SHP77 treated with DMSO at 0.1 percent for 48 hours (cell line): ENCODE results near the gene ZKSCAN8.

Source experiments
- DNase-seq: peaks from one replicate; lab custom pipeline; 2025; lab: John Stamatoyannopoulos, UW

ZKSCAN8 gene

GRCh38 chr6:28139860-28140543, 1.7 kb upstream of the ZKSCAN8 start:
- no peak for DNase-seq

GRCh38 chr6:28140616-28141015, 1.1 kb upstream of the ZKSCAN8 start:
- DNase-seq, result no peak

- no peak for DNase-seq
Observed at GRCh38 chr6:28142446-28142845, 763 bp downstream of the ZKSCAN8 start.

GRCh38 chr6:28145231-28145630, 3.5 kb downstream of the ZKSCAN8 start:
- no peak for DNase-seq

- no peak for DNase-seq
Observed at GRCh38 chr6:28152531-28152930, 10.8 kb downstream of the ZKSCAN8 start.

GRCh38 chr6:28153546-28153945, 11.9 kb downstream of the ZKSCAN8 start:
- DNase-seq, result no peak

GRCh38 chr6:28154357-28154756, 12.7 kb downstream of the ZKSCAN8 start:
- DNase-seq, result no peak

GRCh38 chr6:28158318-28158717, 16.6 kb downstream of the ZKSCAN8 start:
- no peak for DNase-seq

- DNase-seq, result no peak
Observed at GRCh38 chr6:28159029-28159607, 17.4 kb downstream of the ZKSCAN8 start.

- no peak for DNase-seq
Observed at GRCh38 chr6:28160233-28160632, 18.6 kb downstream of the ZKSCAN8 start.

GRCh38 chr6:28161410-28162079, 19.9 kb downstream of the ZKSCAN8 start:
- DNase-seq, result peak; percentile 78

GRCh38 chr6:28165563-28165962, 23.9 kb downstream of the ZKSCAN8 start:
- DNase-seq, result no peak

GRCh38 chr6:28167068-28167467, 25.4 kb downstream of the ZKSCAN8 start:
- DNase-seq, result no peak

GRCh38 chr6:28167926-28168325, 26.2 kb downstream of the ZKSCAN8 start:
- DNase-seq, result no peak

GRCh38 chr6:28171271-28171670, 29.6 kb downstream of the ZKSCAN8 start:
- no peak for DNase-seq

GRCh38 chr6:28172006-28172405, 30.3 kb downstream of the ZKSCAN8 start:
- no peak for DNase-seq

- no peak for DNase-seq
Observed at GRCh38 chr6:28176373-28176772, 34.7 kb downstream of the ZKSCAN8 start.

GRCh38 chr6:28182255-28182654, 40.6 kb downstream of the ZKSCAN8 start:
- no peak for DNase-seq

- DNase-seq, result no peak
Observed at GRCh38 chr6:28188111-28188979, 46.7 kb downstream of the ZKSCAN8 start.

- DNase-seq, result no peak
Observed at GRCh38 chr6:28200020-28200419, 58.3 kb downstream of the ZKSCAN8 start.

GRCh38 chr6:28203201-28203600, 61.5 kb downstream of the ZKSCAN8 start:
- no peak for DNase-seq

GRCh38 chr6:28205879-28206278, 64.2 kb downstream of the ZKSCAN8 start:
- DNase-seq, result no peak
